Stimulated activated CD4-positive, alpha-beta T cell treated with anti-CD3 and anti-CD28 coated beads, Interleukin-12 subunit alpha, Interleukin-12 subunit beta, amount 100 ng/mL, for 4 hours (primary cell): Measurements from ENCODE around the gene HSD3B7.

Experiments
- DNase-seq: peaks from one replicate; pipeline ENCODE4 v3.0.0-alpha.2; 2020

The HSD3B7 gene

DNA sequence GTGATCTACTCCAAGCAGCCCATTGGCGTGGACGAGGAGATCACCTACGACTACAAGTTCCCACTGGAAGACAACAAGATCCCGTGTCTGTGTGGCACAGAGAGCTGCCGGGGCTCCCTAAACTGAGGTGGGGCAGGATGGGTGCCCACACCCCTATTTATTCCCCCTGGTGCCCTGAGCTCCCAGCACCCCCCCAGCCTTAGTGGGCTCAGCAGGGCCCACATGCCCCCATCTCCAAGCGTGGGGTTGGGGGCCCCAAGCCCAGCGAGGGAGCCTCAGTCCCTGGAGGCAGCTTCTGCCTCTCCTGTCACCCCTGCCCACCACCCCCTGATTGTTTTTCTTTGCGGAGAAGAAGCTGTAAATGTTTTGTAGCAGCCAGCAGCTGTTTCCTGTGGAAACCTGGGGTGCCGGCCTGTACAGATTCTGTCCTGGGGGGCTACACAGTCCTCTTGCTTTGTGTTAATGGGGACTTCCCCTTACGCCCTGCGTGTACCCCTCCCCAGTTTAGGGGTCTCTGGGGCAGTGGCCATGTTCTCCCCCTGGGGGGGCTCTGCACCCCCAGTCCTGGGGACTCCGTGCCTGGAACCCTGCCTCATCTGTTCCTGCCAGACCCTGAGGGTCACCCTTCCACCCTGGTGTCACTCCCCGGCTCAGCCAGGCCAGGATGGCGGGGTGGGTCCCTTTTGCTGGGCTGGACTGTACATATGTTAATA lies 953 bp upstream of the HSD3B7 start:
- no peak for DNase-seq

DNA sequence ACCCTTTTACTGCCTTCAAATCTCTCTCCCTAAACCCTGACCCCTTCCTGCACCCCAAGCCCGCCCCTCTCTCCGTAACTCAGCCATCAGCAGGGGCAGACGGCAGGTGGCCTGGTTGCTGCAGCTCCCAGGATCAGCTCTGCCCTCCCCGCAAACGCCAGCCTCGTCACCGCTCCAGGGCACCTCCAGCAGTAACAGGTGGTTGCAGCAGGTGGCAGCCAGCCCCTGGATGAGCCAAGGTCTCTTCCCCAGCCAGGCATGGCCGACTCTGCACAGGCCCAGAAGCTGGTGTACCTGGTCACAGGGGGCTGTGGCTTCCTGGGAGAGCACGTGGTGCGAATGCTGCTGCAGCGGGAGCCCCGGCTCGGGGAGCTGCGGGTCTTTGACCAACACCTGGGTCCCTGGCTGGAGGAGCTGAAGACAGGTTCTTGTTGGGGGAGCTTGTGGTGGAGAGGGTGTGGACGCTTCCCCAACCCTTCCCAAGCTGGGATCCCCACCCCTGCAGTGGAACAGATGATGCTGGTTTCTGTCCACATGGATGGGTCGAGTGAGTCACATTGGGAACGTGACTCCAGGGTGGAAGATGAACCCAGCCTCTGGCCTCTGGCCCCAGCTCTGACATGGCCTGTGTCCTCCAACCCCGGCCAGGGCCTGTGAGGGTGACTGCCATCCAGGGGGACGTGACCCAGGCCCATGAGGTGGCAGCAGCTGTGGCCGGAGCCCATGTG lies 558 bp downstream of the HSD3B7 start:
- no peak for DNase-seq

DNA sequence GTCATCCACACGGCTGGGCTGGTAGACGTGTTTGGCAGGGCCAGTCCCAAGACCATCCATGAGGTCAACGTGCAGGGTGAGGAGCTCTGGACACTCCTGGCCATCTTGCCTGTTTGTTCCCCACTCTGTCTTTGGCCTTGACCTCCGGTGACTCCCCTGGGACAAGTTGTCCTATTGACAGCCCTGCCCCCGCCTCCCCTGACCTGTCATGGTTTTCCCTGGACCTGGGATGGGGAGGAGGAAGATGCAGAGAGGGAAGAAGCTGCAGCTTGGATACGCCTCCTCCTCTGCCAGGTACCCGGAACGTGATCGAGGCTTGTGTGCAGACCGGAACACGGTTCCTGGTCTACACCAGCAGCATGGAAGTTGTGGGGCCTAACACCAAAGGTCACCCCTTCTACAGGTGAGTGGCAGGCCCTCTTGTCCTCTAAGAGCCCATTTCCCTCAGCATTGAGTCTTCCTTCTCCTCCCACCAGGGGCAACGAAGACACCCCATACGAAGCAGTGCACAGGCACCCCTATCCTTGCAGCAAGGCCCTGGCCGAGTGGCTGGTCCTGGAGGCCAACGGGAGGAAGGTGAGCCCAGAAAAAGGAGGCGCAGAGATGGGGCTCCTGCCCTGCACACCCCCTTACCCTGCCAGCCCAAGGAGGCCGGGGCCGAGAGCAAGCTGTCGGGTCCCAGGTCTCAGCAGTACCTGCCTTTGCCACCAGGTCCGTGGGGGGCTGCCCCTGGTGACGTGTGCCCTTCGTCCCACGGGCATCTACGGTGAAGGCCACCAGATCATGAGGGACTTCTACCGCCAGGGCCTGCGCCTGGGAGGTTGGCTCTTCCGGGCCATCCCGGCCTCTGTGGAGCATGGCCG lies 1.4 kb downstream of the HSD3B7 start:
- no peak for DNase-seq

GRCh38 chr16:30987581-30988190 lies 2.7 kb downstream of the HSD3B7 start:
- no peak for DNase-seq

DNA sequence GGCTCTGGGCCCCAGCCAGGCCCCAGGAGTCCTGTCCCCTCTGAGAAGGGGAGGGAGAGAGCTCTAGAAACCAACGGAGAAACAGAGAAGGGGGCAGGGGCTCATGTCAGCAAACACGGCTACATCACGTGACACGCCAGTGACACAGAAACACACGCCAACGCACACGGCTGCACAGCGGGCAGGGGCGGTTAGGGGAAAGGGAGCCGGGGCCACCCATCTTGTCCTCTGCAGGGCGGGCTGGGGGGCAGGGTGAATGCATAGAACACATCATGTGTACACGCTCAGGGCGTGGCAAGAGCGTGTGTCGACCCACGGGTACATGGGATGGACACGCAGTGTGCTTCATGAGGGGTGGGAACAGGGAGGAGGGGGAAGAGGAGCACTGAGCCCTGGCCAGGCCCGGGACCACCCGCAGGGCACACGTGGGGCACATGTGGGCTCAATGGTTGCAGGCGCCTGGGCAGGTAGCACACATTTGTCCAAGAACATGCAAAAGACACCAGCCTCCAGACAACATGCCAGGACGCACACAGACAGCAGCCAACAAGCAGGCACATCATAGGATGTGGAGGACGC lies 4.6 kb downstream of the HSD3B7 start:
- DNase-seq: no peak

- DNase-seq: no peak
Observed at GRCh38 chr16:30990105-30990504, 5.1 kb downstream of the HSD3B7 start.

GRCh38 chr16:30991052-30991451 lies 6.0 kb downstream of the HSD3B7 start:
- DNase-seq: no peak

DNA sequence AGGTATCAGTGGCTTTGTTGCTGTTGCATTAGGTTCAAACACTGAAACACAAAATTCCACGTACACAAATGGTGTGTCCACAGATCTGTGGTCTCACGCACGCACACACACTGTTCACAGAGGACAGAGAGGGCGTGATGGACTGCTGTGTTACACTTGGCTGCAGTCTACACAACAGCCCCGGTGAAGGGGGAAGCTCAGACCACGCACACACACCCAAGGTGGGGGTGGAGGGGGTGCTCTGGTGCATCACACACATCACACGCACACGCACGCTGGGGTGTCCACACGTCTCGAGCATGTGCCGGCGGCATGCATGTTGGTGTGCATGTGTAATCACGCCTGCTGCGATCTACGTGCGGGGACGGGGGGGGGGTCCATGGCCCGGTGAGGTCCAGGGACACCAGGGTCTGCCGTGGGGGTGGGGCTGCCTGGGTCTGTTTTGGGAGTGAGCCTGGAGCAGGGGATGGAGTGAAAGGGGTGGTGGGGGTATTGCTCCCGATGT lies 7.3 kb downstream of the HSD3B7 start:
- DNase-seq: no peak

DNA sequence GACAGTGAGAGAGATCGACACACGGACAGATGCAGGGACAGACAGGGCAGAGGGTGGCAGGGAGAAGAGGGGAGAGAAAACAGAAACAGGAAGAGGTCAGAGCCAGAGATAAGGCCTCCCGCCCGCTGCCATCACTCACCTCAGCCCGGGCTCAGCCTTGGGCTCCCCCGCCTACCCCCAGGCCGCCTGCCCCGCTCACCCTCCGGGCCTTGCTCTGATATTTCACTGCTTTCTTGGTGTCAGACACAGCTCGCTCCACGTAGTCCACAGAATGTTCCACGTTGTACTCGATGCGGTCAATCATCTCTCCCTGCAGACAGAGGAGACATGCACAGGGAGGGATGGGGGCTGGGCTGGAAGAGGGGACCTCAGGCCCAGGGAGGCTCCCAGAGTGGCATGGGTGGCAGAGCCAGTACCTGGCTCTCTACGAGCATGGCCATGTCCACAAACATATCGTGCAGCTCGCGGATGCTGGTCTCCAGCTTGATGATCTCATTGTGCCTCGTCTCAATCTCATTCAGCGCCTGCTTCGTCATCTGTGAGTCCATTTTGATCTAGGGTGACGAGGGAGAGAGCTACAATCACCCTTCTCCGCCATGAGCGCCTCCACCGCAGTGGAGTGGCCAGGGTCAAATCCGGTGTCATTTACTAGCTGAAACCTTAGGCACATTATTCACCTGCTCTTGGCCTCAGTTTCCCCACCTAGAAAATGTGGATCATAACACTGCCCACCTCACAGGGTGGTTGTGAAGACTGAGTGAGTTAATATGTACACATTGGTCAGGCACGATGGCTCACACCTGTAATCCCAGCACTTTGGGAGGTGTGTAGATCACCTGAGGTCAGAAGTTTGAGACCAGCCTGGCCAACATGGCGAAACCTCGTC lies 8.2 kb downstream of the HSD3B7 start:
- no peak for DNase-seq

DNA sequence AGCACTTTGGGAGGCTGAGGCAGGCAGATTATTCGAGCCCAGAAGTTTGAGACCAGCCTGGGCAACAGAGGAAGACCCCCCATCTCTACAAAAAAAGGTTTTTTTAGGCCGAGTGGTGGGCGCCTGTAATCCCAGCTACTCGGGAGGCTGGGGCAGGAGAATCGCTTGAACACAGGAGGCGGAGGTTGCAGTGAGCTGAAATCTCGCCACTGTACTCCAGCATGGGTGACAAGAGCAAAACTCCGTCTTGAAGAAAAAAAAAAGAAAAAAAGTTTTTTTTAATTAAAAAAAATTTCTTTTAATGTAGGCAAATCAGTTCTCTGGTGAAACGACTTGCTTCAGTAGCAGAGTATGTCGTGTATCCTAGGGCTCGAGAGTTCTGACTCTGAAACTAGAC lies 10.9 kb downstream of the HSD3B7 start:
- no peak for DNase-seq

DNA sequence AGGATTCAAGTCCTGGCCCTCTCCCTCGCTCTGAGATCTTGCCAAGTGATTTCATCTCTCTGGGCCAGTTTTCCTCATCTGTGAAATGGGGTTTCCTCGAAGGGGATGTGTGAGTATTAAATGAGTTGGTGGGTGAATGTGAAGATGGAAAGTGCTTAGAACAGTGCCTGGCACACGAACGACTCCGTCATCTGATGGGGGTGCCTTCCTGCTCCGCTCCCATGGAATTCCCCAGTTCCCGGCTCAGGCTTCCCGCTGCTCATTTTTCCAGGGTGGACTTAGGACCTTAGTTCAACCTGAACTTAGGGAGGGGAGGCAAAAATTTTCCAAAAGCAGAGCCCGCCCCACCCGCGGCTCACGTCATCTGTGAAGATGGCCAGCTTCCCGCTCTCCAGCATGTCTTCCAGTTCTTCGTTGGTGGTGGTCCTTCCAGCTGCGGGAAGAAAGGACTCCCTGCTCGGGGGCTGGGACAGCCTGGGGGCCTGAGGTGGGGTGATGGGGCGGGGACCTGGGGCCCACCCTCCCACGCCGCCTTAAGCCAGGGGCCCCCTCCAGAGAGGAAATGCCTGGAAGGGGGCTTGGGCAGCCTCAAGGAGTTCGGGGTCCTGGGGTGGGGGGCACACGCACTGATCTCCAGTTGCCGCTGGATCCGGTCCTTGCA lies 11.4 kb downstream of the HSD3B7 start:
- no peak for DNase-seq

GRCh38 chr16:30996985-30997724 lies 12.1 kb downstream of the HSD3B7 start:
- DNase-seq: peak; percentile 88

- no peak for DNase-seq
Observed at GRCh38 chr16:30997725-30998711, 13.0 kb downstream of the HSD3B7 start.

DNA sequence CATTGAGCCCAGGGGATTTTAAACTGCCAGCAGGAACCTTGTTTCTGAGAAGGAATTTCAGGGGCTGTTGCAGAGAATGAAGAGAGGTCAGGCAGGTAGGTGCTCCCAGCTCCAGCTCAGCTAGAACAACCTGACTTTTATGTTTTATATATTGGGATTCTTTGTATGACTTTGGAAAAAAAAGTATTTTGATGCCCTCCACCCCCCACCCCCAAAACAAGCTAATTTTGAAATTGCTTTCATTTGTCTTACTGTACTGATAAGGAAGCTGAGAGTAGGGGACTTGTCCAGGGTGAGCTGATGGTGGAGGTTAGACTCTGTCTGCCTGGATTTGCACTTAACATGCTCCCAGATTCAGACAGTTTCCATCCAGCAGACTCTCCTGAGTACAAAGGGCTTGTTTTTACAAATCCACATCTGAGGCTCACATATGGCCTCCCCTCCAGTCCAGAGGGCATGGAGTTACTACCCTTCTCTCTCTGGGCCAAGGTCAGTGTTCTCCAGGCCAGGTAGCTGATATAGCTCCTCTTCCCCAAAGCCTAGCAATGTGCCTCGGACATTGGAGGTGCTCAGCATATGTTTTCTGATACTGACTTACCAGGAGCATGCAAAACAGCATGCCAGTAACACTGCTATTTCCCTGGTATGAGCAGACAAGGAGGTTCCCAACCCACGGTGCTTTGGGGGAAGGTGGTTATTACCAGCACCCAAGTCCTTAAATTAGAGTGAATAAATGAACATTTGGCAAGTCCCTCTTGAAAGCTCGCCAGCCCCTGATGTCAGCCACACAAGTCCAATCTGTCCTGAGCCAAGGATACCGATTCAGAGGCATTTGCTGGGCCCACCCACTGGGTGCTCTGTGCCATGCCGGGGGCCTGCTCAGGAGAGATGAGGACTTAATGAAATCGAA lies 14.1 kb downstream of the HSD3B7 start:
- no peak for DNase-seq

DNA sequence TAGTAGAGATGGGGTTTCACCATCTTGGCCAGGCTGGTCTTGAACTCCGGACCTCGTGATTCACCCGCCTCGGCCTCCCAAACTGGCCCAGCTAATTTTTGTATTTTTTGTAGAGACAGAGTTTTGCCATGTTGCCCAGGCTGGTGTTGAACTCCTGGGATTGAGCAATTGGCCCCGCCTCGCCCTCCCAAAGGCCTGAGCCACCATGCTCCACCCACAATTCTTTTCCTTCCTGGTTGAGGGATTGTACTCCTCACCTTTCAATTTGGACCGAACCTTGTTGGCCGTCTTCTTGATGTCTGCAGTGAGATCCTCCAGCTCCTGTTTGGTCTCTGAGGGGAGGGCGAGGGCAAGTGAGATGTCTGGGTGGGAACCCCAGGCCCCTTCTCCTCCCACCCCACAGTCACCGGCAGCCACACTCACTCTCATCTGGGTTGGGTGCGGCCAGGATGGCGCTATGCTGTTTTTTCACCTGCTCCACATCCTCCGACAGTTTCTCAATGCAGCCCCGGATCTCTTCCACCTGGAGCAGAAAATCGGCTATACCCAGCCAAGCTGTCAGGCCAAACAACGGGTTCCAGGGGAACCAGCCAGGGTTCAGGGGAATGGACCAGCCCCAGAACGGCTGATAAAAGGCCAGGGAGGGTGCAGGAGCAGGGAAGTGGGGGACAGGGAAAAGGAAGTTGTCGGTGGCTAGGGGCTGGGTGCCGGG lies 15.8 kb downstream of the HSD3B7 start:
- no peak for DNase-seq

GRCh38 chr16:31001507-31002249 lies 16.7 kb downstream of the HSD3B7 start:
- DNase-seq: no peak
